ENCODE measurements around the gene AOAH. TPM values are rescaled to one million over a fixed set of nuclear protein-coding genes. Genes with fewer than 3 reads are reported as not detected.

The AOAH gene
- total and polyA plus RNA-seq, 2 donors from 2014 or later: 2.7 to 24.7 TPM

DNA sequence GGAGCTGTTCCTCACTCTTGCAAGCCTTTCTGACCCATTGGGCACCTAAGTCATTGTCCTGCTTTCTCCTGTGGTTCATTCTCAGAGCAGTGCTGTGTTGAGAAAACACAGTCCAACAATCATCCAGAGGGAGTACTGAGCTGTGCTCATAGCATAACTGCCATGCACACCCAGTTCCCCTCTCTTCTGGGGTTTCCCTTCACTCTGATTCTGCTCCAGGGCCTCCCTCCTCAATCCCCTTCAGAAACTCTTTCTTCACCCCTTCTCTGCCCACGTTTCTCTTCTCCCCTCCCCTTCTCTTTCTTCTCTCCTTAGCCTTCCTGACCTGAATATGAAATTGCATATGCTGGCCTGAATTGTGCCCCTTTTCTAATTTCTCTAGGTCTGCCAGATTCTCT, 155.8 kb downstream of the AOAH start:
- no peak for FAIRE-seq
- TF ChIP-seq, protein P1, sequence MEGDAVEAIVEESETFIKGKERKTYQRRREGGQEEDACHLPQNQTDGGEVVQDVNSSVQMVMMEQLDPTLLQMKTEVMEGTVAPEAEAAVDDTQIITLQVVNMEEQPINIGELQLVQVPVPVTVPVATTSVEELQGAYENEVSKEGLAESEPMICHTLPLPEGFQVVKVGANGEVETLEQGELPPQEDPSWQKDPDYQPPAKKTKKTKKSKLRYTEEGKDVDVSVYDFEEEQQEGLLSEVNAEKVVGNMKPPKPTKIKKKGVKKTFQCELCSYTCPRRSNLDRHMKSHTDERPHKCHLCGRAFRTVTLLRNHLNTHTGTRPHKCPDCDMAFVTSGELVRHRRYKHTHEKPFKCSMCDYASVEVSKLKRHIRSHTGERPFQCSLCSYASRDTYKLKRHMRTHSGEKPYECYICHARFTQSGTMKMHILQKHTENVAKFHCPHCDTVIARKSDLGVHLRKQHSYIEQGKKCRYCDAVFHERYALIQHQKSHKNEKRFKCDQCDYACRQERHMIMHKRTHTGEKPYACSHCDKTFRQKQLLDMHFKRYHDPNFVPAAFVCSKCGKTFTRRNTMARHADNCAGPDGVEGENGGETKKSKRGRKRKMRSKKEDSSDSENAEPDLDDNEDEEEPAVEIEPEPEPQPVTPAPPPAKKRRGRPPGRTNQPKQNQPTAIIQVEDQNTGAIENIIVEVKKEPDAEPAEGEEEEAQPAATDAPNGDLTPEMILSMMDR (IDR thresholded peaks at IDR 0.05; ENCODE audit: borderline replicate concordance, extremely low read depth, insufficient read depth): no peak
- intact Hi-C loops (cut with DNase I): no loop called here

DNA sequence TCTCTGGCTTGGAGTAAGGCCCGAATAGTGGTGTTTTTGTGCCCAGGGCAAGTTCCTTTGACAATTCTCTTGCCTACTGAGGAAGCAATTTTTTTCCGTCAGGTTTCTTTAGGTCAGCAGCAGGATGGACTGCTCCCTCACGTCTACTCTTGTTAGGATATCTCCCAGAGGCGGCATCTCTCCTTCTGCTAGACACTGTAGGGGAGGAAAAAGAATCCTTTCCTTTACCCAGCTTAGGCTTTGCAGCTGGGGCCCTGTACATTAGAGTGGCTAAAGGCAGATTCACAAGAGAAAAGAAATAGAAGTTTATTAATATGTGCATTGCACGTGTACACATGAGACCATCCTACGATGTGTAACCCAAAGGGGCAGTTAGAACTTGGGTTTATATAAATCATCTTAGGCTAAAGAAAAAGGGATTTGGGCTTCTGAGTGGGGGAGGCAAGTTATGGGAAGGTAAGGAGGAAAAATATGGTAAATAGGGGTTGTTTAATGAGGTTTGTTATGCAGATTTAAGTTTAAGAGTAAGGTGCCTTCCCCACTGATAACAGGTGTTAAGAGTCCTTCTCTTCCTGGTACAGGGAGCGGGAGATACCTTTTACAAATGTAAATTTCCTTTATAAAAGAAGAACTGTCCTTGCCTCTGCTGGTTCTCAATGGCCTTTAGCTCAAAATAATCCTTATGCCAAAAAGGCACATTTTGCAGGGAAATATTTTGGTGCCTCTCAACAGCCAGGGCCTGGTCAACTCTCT, 156.4 kb downstream of the AOAH start:
- TF ChIP-seq, protein P1 (IDR thresholded peaks at IDR 0.05; ENCODE audit: borderline replicate concordance, extremely low read depth, insufficient read depth): no peak
- Histone ChIP-seq H3K4me1 (ENCODE audit: control insufficient read depth in 2 of 3, insufficient read depth in 2 of 3, low read depth in 1 of 3, low read length in 3 of 3) (no peaks in the 10 kb centered on the region), H3K9ac (ENCODE audit: low read length in 3 of 3) (no peak overlapping the region), H3K27me3 (ENCODE audit: control insufficient read depth, insufficient read depth, low read length) (no peaks in the 10 kb centered on the region), H3K36me3 (ENCODE audit: control insufficient read depth in 2 of 3, insufficient read depth in 3 of 3, low read length in 3 of 3) (no peaks in the 10 kb centered on the region), H3K27ac (ENCODE audit: low read depth in 2 of 2, low read length in 2 of 2) (no peak overlapping the region), H3K4me3 (ENCODE audit: low read length in 3 of 3) (no peak overlapping the region), H3K9me3 (ENCODE audit: control insufficient read depth in 2 of 3, insufficient read depth in 1 of 3, low read length in 3 of 3) (no peaks in the 10 kb centered on the region)
- intact Hi-C loops (cut with DNase I): no loop called here
- DNase-seq (no peak), FAIRE-seq (no peak)

More for the DNA sequence above, 155.8 kb downstream of the AOAH start:
- Histone ChIP-seq H3K4me3 (ENCODE audit: low read length in 3 of 3) (no peak overlapping the region), H3K4me1 (ENCODE audit: control insufficient read depth in 2 of 3, insufficient read depth in 2 of 3, low read depth in 1 of 3, low read length in 3 of 3) (no peaks in the 10 kb centered on the region), H3K27me3 (ENCODE audit: control insufficient read depth, insufficient read depth, low read length) (no peaks in the 10 kb centered on the region), H3K9me3 (ENCODE audit: control insufficient read depth in 2 of 3, insufficient read depth in 1 of 3, low read length in 3 of 3) (no peaks in the 10 kb centered on the region), H3K36me3 (ENCODE audit: control insufficient read depth in 2 of 3, insufficient read depth in 3 of 3, low read length in 3 of 3) (no peaks in the 10 kb centered on the region), H3K9ac (ENCODE audit: low read length in 3 of 3) (no peak overlapping the region), H3K27ac (ENCODE audit: low read depth in 2 of 2, low read length in 2 of 2) (no peak overlapping the region)
- DNase-seq: no peak

DNA sequence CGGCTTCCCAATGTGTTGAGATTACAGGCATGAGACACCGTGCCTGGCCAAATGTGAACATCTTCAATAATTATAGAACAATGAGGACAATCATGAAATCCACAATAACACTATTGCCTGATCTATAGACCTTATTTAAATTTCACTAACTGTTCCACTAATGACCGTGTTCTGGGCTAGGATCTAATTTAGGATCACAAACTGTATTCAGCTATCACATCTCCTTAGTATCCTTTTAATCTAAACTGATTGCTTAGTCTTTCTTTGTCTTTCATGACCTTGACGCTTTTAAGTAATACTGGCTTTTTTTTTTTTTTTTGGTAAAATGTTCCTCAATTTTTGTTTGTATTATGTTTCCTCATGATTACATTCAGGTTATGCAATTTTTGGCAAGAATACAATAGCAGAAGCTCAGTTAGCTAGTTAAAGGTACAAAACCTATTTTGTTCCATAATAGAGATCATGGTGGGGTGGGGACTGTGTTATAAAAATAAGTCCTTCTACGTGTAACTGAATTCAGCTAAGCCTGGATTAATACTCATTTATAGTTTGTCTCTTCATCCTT, 158.4 kb downstream of the AOAH start:
- TF ChIP-seq, protein P1 (IDR thresholded peaks at IDR 0.05; ENCODE audit: borderline replicate concordance, extremely low read depth, insufficient read depth): no peak
- no peak overlapping the region for H3K27ac ChIP-seq (ENCODE audit: low read depth in 2 of 2, low read length in 2 of 2)

More for the DNA sequence above, 158.4 kb downstream of the AOAH start:
- H3K9ac ChIP-seq (ENCODE audit: low read length in 3 of 3): no peak overlapping the region
- H3K9me3 ChIP-seq (ENCODE audit: control insufficient read depth in 2 of 3, insufficient read depth in 1 of 3, low read length in 3 of 3): no peaks in the 10 kb centered on the region
- intact Hi-C loops (cut with DNase I): no loop called here
- no peaks in the 10 kb centered on the region for H3K36me3 ChIP-seq (ENCODE audit: control insufficient read depth in 2 of 3, insufficient read depth in 3 of 3, low read length in 3 of 3)
- no peak for FAIRE-seq
- no peaks in the 10 kb centered on the region for H3K27me3 ChIP-seq (ENCODE audit: control insufficient read depth, insufficient read depth, low read length)
- DNase-seq: no peak
- no peaks in the 10 kb centered on the region for H3K4me1 ChIP-seq (ENCODE audit: control insufficient read depth in 2 of 3, insufficient read depth in 2 of 3, low read depth in 1 of 3, low read length in 3 of 3)
- H3K4me3 ChIP-seq (ENCODE audit: low read length in 3 of 3): no peak overlapping the region

All from kidney (tissue), 14 donors.